Right lobe of liver (tissue), 6 donors: ENCODE results near the gene OR52E6. TPM values are rescaled to one million over a fixed set of nuclear protein-coding genes. Genes with fewer than 3 reads are reported as not detected.

Experiments used
- ATAC-seq, 4 donors: fragments of 200-7000 bp; cut with Tn5 transposase; one replicate each; pipeline ENCODE4 v1.9.1; 2020; ENCODE audit warnings: mild to moderate bottlenecking in 4 of 4, moderate library complexity in 4 of 4
- DNase-seq, 3 donors: peaks; one replicate each; pipeline ENCODE4 v3.0.0-alpha.2; 2020
- H3K27ac ChIP-seq, 3 donors: fragments of 200-600 bp; one replicate each; pipeline ENCODE4 v1.8.0; 2022
- H3K27me3 ChIP-seq, 2 donors: fragments of 200-600 bp; one replicate each; pipeline ENCODE4 v1.8.0; 2022
- H3K36me3 ChIP-seq, 4 donors: fragments of 200-600 bp; sonication (generic) in 1 of 4; one replicate each; pipeline versions ENCODE4 v1.5.1 to v1.8.0; 2017 to 2022; ENCODE audit warnings: control low read depth in 1 of 4
- H3K4me1 ChIP-seq, 4 donors: fragments of 200-600 bp; sonication (generic) in 1 of 4; one replicate each; pipeline versions ENCODE4 v1.5.1 to v1.8.0; 2017 to 2022; ENCODE audit warnings: control low read depth in 1 of 4
- H3K4me3 ChIP-seq, 3 donors: fragments of 200-600 bp; one replicate each; pipeline ENCODE4 v1.8.0; 2022
- H3K9me3 ChIP-seq, 4 donors: fragments of 200-600 bp; sonication (generic) in 1 of 4; one replicate each; pipeline versions ENCODE4 v1.5.1 to v1.8.0; 2017 to 2022; ENCODE audit warnings: control low read depth in 1 of 4
- POLR2A ChIP-seq: fragments of 450-650 bp; IDR thresholded peaks from one replicate; pipeline ENCODE4 v1.6.1; 2017; ENCODE audit warnings: antibody characterized with exemption, mild to moderate bottlenecking
- WGBS: methylation state at CpG from one replicate; pipeline ENCODE4 v1.1.6; 2018; ENCODE audit warnings: low coverage, low lambda C conversion rate; ENCODE audit not compliant: insufficient coverage; ENCODE audit errors: missing lambda C conversion rate; 5-methylcytosine and 5-hydroxymethylcytosine counted together
- intact Hi-C, 2 donors: fragments of 100-400 bp; cut with DNase I; formaldehyde crosslinking; loops; one replicate each; pipeline versions ENCODE4 v1.11.2 to v1.14.1; 2022
- total RNA-seq, 6 experiments: library from RNA; depleted of rRNA in 2 of 6; stranded (reverse); fragments of >200 nt in 2 of 6; fragmentation: NEBNext Ultra II Directional in 3 of 6; extraction: Animal tissue kit (Norgen Biotek cat#: 25700) in 3 of 6; gene quantifications; one replicate each; pipeline versions ENCODE4 v1.1.0 to v1.2.4, GENCODE V29; 2016 to 2023
- TF ChIP-seq, protein P1 (sequence below), 4 donors: fragments of 200-600 bp in 3 of 4; fragments of 450-650 bp in 1 of 4; IDR thresholded peaks; one replicate each; pipeline versions ENCODE4 v1.5.1 to v1.8.0; 2016 to 2022; ENCODE audit warnings: antibody characterized with exemption in 4 of 4, mild to moderate bottlenecking in 2 of 4
- donor health status: DM: no; HTN: yes; CAD: no.
- donor health status: DM: no; HTN: no; CAD: no.
- donor health status: DM: no; HTN: no; CAD: no.
- donor health status: DM: no; HTN: yes; CAD: no.
- donor health status: DM: no; HTN: yes; CAD: no.

The OR52E6 gene
- total RNA-seq, 6 experiments from 2014 or later = not detected

- H3K4me1 ChIP-seq = no peaks in the 10 kb centered on the region
- no peaks in the 10 kb centered on the region for H3K36me3 ChIP-seq
- DNase-seq = no peak
- ATAC-seq = peak in 2 of 4 donors; percentile 35 to 39
- H3K9me3 ChIP-seq = no peaks in the 10 kb centered on the region
- intact Hi-C loops = no loop called here
- H3K4me3 ChIP-seq = no peak overlapping the region
- WGBS = 0% methylated on average over 1 of the region's 1 CpG
- TF ChIP-seq POLR2A = no peak
- TF ChIP-seq, protein P1, sequence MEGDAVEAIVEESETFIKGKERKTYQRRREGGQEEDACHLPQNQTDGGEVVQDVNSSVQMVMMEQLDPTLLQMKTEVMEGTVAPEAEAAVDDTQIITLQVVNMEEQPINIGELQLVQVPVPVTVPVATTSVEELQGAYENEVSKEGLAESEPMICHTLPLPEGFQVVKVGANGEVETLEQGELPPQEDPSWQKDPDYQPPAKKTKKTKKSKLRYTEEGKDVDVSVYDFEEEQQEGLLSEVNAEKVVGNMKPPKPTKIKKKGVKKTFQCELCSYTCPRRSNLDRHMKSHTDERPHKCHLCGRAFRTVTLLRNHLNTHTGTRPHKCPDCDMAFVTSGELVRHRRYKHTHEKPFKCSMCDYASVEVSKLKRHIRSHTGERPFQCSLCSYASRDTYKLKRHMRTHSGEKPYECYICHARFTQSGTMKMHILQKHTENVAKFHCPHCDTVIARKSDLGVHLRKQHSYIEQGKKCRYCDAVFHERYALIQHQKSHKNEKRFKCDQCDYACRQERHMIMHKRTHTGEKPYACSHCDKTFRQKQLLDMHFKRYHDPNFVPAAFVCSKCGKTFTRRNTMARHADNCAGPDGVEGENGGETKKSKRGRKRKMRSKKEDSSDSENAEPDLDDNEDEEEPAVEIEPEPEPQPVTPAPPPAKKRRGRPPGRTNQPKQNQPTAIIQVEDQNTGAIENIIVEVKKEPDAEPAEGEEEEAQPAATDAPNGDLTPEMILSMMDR (IDR thresholded peaks at IDR 0.05) = no peak
- no peaks in the 10 kb centered on the region for H3K27me3 ChIP-seq
- H3K27ac ChIP-seq = no peak overlapping the region
These were observed 23.3 kb downstream of the OR52E6 start for GRCh38 chr11:5818245-5818886.

DNA sequence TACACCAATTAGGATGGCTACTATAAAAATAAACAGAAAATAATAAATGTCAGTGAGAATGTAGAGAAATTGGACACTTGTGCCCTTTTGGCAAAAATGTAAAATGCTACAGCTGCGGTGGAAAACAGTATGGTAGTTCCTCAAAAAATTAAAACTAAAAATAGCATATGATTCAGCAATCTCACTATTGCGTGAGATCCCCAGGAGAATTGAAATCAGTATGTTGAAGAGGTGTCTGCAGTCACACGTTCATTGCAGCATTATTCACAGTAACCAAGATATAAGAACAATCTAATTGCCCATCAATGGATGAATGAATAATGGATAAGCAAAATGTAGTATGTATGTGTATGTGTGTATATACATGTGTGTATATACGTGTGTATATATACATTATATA is 26.2 kb downstream of the OR52E6 start:
- H3K27me3 ChIP-seq = peaks cover 0 to 5% of the 10 kb centered on the region in 2 donors
- no peaks in the 10 kb centered on the region for H3K9me3 ChIP-seq
- DNase-seq (no peak), ATAC-seq (peak in 2 of 4 donors; percentile 35 to 44)
- H3K4me1 ChIP-seq = no peaks in the 10 kb centered on the region
- H3K27ac ChIP-seq = no peak overlapping the region
- H3K4me3 ChIP-seq = no peak overlapping the region
- WGBS = 49% methylated on average over 4 of the region's 4 CpGs
- TF ChIP-seq, protein P1 (IDR thresholded peaks at IDR 0.05) = no peak
- no peaks in the 10 kb centered on the region for H3K36me3 ChIP-seq
- intact Hi-C loops = no loop called here

DNA sequence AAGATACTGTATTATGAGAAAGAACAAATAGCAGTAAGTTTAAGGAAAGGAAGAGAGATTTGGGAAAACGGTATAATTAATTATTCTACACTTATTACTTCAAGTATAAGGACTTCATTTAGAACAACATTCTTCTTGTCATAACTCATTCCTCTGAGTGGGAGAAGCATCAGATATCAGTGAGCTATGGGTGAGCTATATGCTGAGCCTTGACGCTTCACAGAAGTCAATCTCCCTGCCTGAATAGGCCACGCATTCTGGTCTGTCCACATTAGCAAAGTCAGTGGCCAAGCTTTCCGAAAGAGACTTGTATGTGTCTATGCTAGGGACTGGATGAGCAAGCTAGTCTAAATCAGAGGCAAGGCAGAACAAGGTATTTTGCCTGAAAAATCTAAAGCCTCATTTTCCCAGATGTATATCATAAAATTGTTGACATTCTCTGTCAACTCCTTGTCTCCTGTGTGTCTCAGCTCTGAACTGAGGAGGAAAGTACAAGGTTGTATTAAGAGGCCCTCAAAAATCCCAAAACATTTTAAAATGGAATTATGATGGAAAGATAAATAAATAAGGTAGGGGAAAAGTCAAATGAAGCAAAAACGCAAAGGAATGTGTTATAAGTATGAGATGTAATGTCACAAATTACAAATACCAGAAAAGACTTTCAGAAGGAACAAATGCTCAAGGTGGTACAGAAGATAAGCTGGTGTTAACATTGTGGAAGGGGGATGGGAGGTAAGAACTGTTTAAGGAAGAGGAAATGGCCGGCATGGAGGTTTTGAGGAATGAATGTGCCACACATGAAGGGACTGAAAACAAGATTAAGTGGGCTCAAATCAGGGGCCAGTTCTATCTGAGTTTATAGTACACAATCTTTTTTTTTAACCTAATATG is 31.5 kb downstream of the OR52E6 start:
- peaks cover 0 to 5% of the 10 kb centered on the region in 2 donors for H3K27me3 ChIP-seq
- no peak for DNase-seq
- no peaks in the 10 kb centered on the region for H3K9me3 ChIP-seq
- no peak overlapping the region for H3K27ac ChIP-seq
- TF ChIP-seq, protein P1 (IDR thresholded peaks at IDR 0.05) = no peak
- TF ChIP-seq POLR2A = no peak
- no peaks in the 10 kb centered on the region for H3K36me3 ChIP-seq
- ATAC-seq = no peak
- H3K4me1 ChIP-seq = peaks cover 0 to 4% (median 0%) of the 10 kb centered on the region in 4 donors
- 67% methylated on average over 6 of the region's 6 CpGs for WGBS
- H3K4me3 ChIP-seq = no peak overlapping the region
- intact Hi-C loops = no loop called here

GRCh38 chr11:5809122-5809519 is 32.6 kb downstream of the OR52E6 start:
- TF ChIP-seq POLR2A = no peak
- TF ChIP-seq, protein P1 (IDR thresholded peaks at IDR 0.05) = no peak
- Histone ChIP-seq H3K4me1 (peaks cover 0 to 4% (median 0%) of the 10 kb centered on the region in 4 donors), H3K4me3 (peak overlapping the region; percentile 25 to 45 (median 29)), H3K27me3 (peaks cover 0 to 5% of the 10 kb centered on the region in 2 donors), H3K36me3 (no peaks in the 10 kb centered on the region), H3K9me3 (no peaks in the 10 kb centered on the region), H3K27ac (no peak overlapping the region)
- DNase-seq (no peak), ATAC-seq (peak in 3 of 4 donors; percentile 12 to 51 (median 45))
- intact Hi-C loops = no loop called here
- 32% methylated on average over 5 of the region's 5 CpGs for WGBS
